Activated CD8-positive, alpha-beta T cell treated with anti-CD3 and anti-CD28 coated beads for 36 hours (primary cell): Measurements from ENCODE around the gene CCDC85A. TPM values are rescaled to one million over a fixed set of nuclear protein-coding genes. Genes with fewer than 3 reads are reported as not detected.

Experiments
- ATAC-seq: fragments of 200-7000 bp; cut with Tn5 transposase; one replicate; pipeline ENCODE4 v1.10.0; 2021; ENCODE audit warnings: mild to moderate bottlenecking, moderate library complexity
- CTCF ChIA-PET: fragments of 350-600 bp; sonication (Branson Sonifier 250); formaldehyde crosslinking; loops from one replicate; lab custom pipeline; 2021; ENCODE audit warnings: antibody characterized with exemption; lab: Charles Lee
- POLR2A ChIA-PET: fragments of 350-600 bp; sonication (Branson Sonifier 250); formaldehyde crosslinking; loops from one replicate; lab custom pipeline; 2021; ENCODE audit warnings: antibody characterized with exemption; lab: Charles Lee
- DNase-seq: peaks from one replicate; pipeline ENCODE4 v3.0.0-alpha.2; 2020
- H3K27ac Mint-ChIP-seq: one replicate; pipeline ENCODE4 v1.8.0; 2021; ENCODE audit warnings: mild to moderate bottlenecking, mixed read lengths
- H3K27me3 Mint-ChIP-seq: one replicate; pipeline ENCODE4 v1.8.0; 2021; ENCODE audit warnings: mixed read lengths
- H3K36me3 Mint-ChIP-seq: one replicate; pipeline ENCODE4 v1.8.0; 2021; ENCODE audit warnings: low read depth, mixed read lengths
- H3K4me1 Mint-ChIP-seq: one replicate; pipeline ENCODE4 v1.8.0; 2021; ENCODE audit warnings: low read depth, mixed read lengths
- H3K4me3 Mint-ChIP-seq: one replicate; pipeline ENCODE4 v1.8.0; 2021; ENCODE audit warnings: mild to moderate bottlenecking, moderate library complexity, mixed read lengths
- H3K9me3 Mint-ChIP-seq: one replicate; pipeline ENCODE4 v1.8.0; 2021; ENCODE audit warnings: mixed read lengths
- CTCF ChIP-seq: fragments of 200-600 bp; IDR thresholded peaks from one replicate; pipeline ENCODE4 v1.8.0; 2022; ENCODE audit warnings: antibody characterized with exemption, mild to moderate bottlenecking
- intact Hi-C: fragments of 100-400 bp; cut with micrococcal nuclease; formaldehyde crosslinking; loops from one replicate; pipeline ENCODE4 v1.10.0; 2022
- total RNA-seq, 2 experiments: library from RNA; stranded (reverse); gene quantifications; one replicate each; pipeline ENCODE4 v1.2.3, GENCODE V29; 2021

Gene CCDC85A
- total RNA-seq, 2 experiments from 2014 or later, result not detected

- intact Hi-C loops, result no loop called here
- ChIA-PET POLR2A (no interaction called here), CTCF (no interaction called here)
- TF ChIP-seq CTCF, result no peak
- H3K9me3 Mint-ChIP-seq, result no peaks in the 10 kb centered on the region
- H3K27me3 Mint-ChIP-seq, result no peaks in the 10 kb centered on the region
- no peak overlapping the region for H3K4me3 Mint-ChIP-seq
- H3K27ac Mint-ChIP-seq, result no peak overlapping the region
- no peaks in the 10 kb centered on the region for H3K36me3 Mint-ChIP-seq
- DNase-seq (no peak), ATAC-seq (no peak)
- H3K4me1 Mint-ChIP-seq, result no peaks in the 10 kb centered on the region
Measured at GRCh38 chr2:56372071-56372656, 188.4 kb downstream of the CCDC85A start.

GRCh38 chr2:56375251-56375650, 191.5 kb downstream of the CCDC85A start:
- intact Hi-C loops, result no loop called here
- H3K27me3 Mint-ChIP-seq, result no peaks in the 10 kb centered on the region
- no peak for DNase-seq
- CTCF ChIA-PET, result no interaction called here
- H3K27ac Mint-ChIP-seq, result no peak overlapping the region
- no peaks in the 10 kb centered on the region for H3K36me3 Mint-ChIP-seq
- no peak overlapping the region for H3K4me3 Mint-ChIP-seq
- POLR2A ChIA-PET, result no interaction called here
- H3K9me3 Mint-ChIP-seq, result no peaks in the 10 kb centered on the region
- ATAC-seq, result no peak
- H3K4me1 Mint-ChIP-seq, result no peaks in the 10 kb centered on the region
- no peak for TF ChIP-seq CTCF

- DNase-seq (no peak), ATAC-seq (no peak)
- no peak for TF ChIP-seq CTCF
- Mint-ChIP-seq H3K9me3 (no peaks in the 10 kb centered on the region), H3K27ac (no peak overlapping the region), H3K4me1 (no peaks in the 10 kb centered on the region), H3K27me3 (no peaks in the 10 kb centered on the region), H3K36me3 (no peaks in the 10 kb centered on the region), H3K4me3 (no peak overlapping the region)
- intact Hi-C loops, result no loop called here
- POLR2A ChIA-PET, result no interaction called here
- CTCF ChIA-PET, result no interaction called here
Measured at GRCh38 chr2:56376699-56377665, 193.2 kb downstream of the CCDC85A start.

GRCh38 chr2:56379066-56379465, 195.3 kb downstream of the CCDC85A start:
- no peak for TF ChIP-seq CTCF
- H3K9me3 Mint-ChIP-seq, result no peaks in the 10 kb centered on the region
- no peaks in the 10 kb centered on the region for H3K27me3 Mint-ChIP-seq
- H3K36me3 Mint-ChIP-seq, result no peaks in the 10 kb centered on the region
- intact Hi-C loops, result no loop called here
- POLR2A ChIA-PET, result no interaction called here
- DNase-seq, result no peak
- no peak overlapping the region for H3K27ac Mint-ChIP-seq
- ATAC-seq, result no peak
- CTCF ChIA-PET, result no interaction called here
- H3K4me1 Mint-ChIP-seq, result no peaks in the 10 kb centered on the region
- H3K4me3 Mint-ChIP-seq, result no peak overlapping the region

GRCh38 chr2:56380861-56381260, 197.1 kb downstream of the CCDC85A start:
- TF ChIP-seq CTCF, result no peak
- H3K4me3 Mint-ChIP-seq, result no peak overlapping the region
- intact Hi-C loops, result no loop called here
- CTCF ChIA-PET, result no interaction called here
- no peaks in the 10 kb centered on the region for H3K9me3 Mint-ChIP-seq
- POLR2A ChIA-PET, result no interaction called here
- no peaks in the 10 kb centered on the region for H3K27me3 Mint-ChIP-seq
- H3K36me3 Mint-ChIP-seq, result no peaks in the 10 kb centered on the region
- ATAC-seq (no peak), DNase-seq (no peak)
- no peaks in the 10 kb centered on the region for H3K4me1 Mint-ChIP-seq
- H3K27ac Mint-ChIP-seq, result no peak overlapping the region
